Nephron progenitor cell (in vitro differentiated cells): ENCODE measurements around the gene ATP10A.

Source experiments
- DNase-seq: peaks from one replicate; pipeline ENCODE4 v3.0.0; 2021
- H3K27ac Mint-ChIP-seq: 2 replicates; pipeline ENCODE4 v1.8.0; 2021; ENCODE audit warnings: mild to moderate bottlenecking, moderate library complexity, mixed read lengths
- H3K27me3 Mint-ChIP-seq: 2 replicates; pipeline ENCODE4 v1.8.0; 2021; ENCODE audit warnings: mild to moderate bottlenecking, low read depth, mixed read lengths; ENCODE audit not compliant: poor library complexity
- H3K36me3 Mint-ChIP-seq: 2 replicates; pipeline ENCODE4 v1.8.0; 2021; ENCODE audit warnings: low read depth, mixed read lengths
- H3K4me1 Mint-ChIP-seq: 2 replicates; pipeline ENCODE4 v1.8.0; 2021; ENCODE audit warnings: mixed read lengths
- H3K4me3 Mint-ChIP-seq: 2 replicates; pipeline ENCODE4 v1.8.0; 2021; ENCODE audit warnings: mild to moderate bottlenecking, moderate library complexity, mixed read lengths
- H3K9me3 Mint-ChIP-seq: 2 replicates; pipeline ENCODE4 v1.8.0; 2021; ENCODE audit warnings: mild to moderate bottlenecking, moderate library complexity, mixed read lengths
- CTCF ChIP-seq: fragments of 200-600 bp; sonication (generic); IDR thresholded peaks from 2 replicates; pipeline ENCODE4 v1.5.0; 2021; ENCODE audit warnings: antibody characterized with exemption

The ATP10A gene

GRCh38 chr15:25838871-25839195 is 24.3 kb downstream of the ATP10A start:
- Mint-ChIP-seq H3K36me3 (no peaks in the 10 kb centered on the region), H3K9me3 (no peaks in the 10 kb centered on the region), H3K4me1 (peaks cover 9% of the 10 kb centered on the region), H3K4me3 (no peak overlapping the region), H3K27ac (no peak overlapping the region), H3K27me3 (peaks cover 9% of the 10 kb centered on the region)
- DNase-seq = no peak
- no peak for TF ChIP-seq CTCF

- Mint-ChIP-seq H3K27ac (no peak overlapping the region), H3K27me3 (peaks cover 14% of the 10 kb centered on the region)
These were observed 24.8 kb downstream of the ATP10A start for GRCh38 chr15:25838191-25838870.

DNA sequence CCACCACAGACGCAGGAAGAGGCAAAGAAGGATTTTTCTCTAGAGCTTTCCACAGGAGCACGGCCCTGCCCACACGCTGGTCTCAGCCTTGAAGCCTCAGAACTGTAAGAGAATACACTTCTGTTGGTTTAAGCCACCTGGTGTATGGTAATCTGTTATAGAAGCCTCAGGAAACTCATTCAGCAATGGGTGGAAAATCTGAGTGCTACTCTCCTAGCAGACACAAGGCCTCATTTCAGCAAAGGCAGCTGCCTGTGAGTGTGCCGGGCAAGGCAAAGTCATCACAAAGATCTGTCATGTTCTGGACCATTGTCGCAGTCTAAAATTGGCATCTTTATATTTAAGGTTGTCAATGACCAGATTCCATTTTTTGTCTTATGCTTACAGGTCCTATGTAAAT is 31.0 kb downstream of the ATP10A start:
- no peak for DNase-seq
- Mint-ChIP-seq H3K4me1 (peaks cover 24% of the 10 kb centered on the region), H3K9me3 (peaks cover 5% of the 10 kb centered on the region), H3K4me3 (no peak overlapping the region), H3K36me3 (no peaks in the 10 kb centered on the region), H3K27me3 (peaks cover 9% of the 10 kb centered on the region), H3K27ac (peak overlapping the region; percentile 17)
- TF ChIP-seq CTCF = no peak

More at GRCh38 chr15:25838191-25838870, 24.8 kb downstream of the ATP10A start:
- no peaks in the 10 kb centered on the region for H3K9me3 Mint-ChIP-seq
- no peaks in the 10 kb centered on the region for H3K36me3 Mint-ChIP-seq
- DNase-seq = no peak
- peaks cover 4% of the 10 kb centered on the region for H3K4me1 Mint-ChIP-seq
- TF ChIP-seq CTCF = no peak
- H3K4me3 Mint-ChIP-seq = no peak overlapping the region

DNA sequence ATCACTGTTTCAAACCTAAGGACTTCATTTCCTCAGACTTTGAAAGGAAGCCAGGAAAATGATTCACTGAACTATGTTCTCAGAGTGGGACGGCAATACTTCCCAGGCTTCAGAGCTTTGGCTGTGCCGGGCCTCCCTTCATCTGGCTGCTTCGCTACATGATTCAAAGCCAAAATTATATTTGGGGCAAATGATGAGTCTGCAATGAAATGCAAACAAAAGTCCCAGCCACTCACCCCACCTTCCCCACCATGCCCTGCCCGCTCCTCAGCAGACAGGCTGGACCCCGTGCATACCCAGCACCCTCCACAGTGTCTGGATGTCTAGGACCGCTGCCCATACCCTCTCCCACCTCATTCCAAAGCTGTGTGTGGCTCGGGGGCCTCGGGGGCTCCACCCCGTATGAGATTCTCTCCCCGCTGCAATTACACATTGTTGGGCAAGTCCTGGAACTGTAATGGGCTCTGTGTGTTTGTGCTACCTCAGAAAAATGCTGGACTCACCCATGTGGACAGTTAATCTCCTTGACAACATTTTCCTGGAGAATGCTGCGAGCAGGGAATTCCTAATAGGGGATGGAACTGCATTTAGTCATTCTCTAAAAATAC is 32.2 kb downstream of the ATP10A start:
- Mint-ChIP-seq H3K9me3 (peaks cover 13% of the 10 kb centered on the region), H3K27ac (no peak overlapping the region), H3K27me3 (peaks cover 9% of the 10 kb centered on the region), H3K4me1 (peaks cover 24% of the 10 kb centered on the region), H3K36me3 (peaks cover 2% of the 10 kb centered on the region), H3K4me3 (no peak overlapping the region)
- DNase-seq = no peak
- TF ChIP-seq CTCF = no peak

- peaks cover 24% of the 10 kb centered on the region for H3K4me1 Mint-ChIP-seq
These were observed 34.1 kb downstream of the ATP10A start for GRCh38 chr15:25829073-25829472.

More at GRCh38 chr15:25829073-25829472, 34.1 kb downstream of the ATP10A start:
- H3K9me3 Mint-ChIP-seq = peaks cover 25% of the 10 kb centered on the region
- DNase-seq = no peak
- H3K4me3 Mint-ChIP-seq = no peak overlapping the region
- TF ChIP-seq CTCF = no peak
- H3K36me3 Mint-ChIP-seq = peaks cover 10% of the 10 kb centered on the region
- H3K27me3 Mint-ChIP-seq = peaks cover 9% of the 10 kb centered on the region
- H3K27ac Mint-ChIP-seq = peak overlapping the region; percentile 86
